A549 (cell line): ENCODE data around the gene CCDC78. TPM values are rescaled to one million over a fixed set of nuclear protein-coding genes. Genes with fewer than 3 reads are reported as not detected.
A peak's percentile ranks its signal among the peaks of the same experiment; 100 is the strongest.

Source experiments
- ATAC-seq, 2 experiments: fragments of 200-7000 bp in 1 of 2; fragments of >200 bp in 1 of 2; cut with Nextera tagmentation in 1 of 2; cut with Tn5 transposase in 1 of 2; 3 replicates each; pipeline versions ENCODE4 v1.8.0 to v1.9.1; 2018 to 2020; ENCODE audit warnings: mild to moderate bottlenecking in 1 of 2, moderate library complexity in 1 of 2
- CTCF ChIA-PET: fragments of 300-600 bp; sonication (Branson Sonifier 250); formaldehyde crosslinking; extraction: SDS; loops from one replicate; lab custom pipeline; 2021; ENCODE audit warnings: antibody characterized with exemption, inconsistent platforms; lab: Yijun Ruan, JAX
- POLR2A ChIA-PET: fragments of 350-600 bp; formaldehyde crosslinking; extraction: SDS; loops from one replicate; lab custom pipeline; 2021; ENCODE audit warnings: antibody characterized with exemption, inconsistent platforms; lab: Yijun Ruan, JAX
- DNase-seq, 2 experiments: peaks; one replicate each; pipeline versions ENCODE4 v3.0.0 to v3.0.0-alpha.2; 2011 to 2016; ENCODE audit warnings: low read depth in 1 of 2, low spot score in 1 of 2
- FAIRE-seq: peaks from 2 replicates; lab custom pipeline; 2011; peaks lifted over from hg19 to GRCh38; lab: Jason Lieb, UNC
- H3K27ac ChIP-seq, 2 experiments: fragments of >200 bp; sonication (Bioruptor Twin); formaldehyde crosslinking; 3 replicates each; pipeline ENCODE4 v1.5.1; 2016 to 2017
- H3K4me1 ChIP-seq: fragments of >200 bp; sonication (Bioruptor Twin); formaldehyde crosslinking; 3 replicates; pipeline ENCODE4 v1.6.1; 2016
- H3K4me2 ChIP-seq: fragments of >200 bp; sonication (Bioruptor Twin); formaldehyde crosslinking; 3 replicates; pipeline ENCODE4 v1.6.1; 2016
- H3K4me3 ChIP-seq: fragments of >200 bp; sonication (Bioruptor Twin); formaldehyde crosslinking; 3 replicates; pipeline ENCODE4 v1.5.1; 2016
- H3K9me3 ChIP-seq: fragments of >200 bp; sonication (Bioruptor Twin); formaldehyde crosslinking; 3 replicates; pipeline ENCODE4 v1.6.1; 2016
- CBX2 ChIP-seq: fragments of 200-600 bp; sonication (generic); IDR thresholded peaks from 2 replicates; pipeline ENCODE4 v1.6.1; 2016; ENCODE audit warnings: low read depth, mild to moderate bottlenecking, borderline replicate concordance
- CEBPB ChIP-seq, 2 experiments: fragments of >200 bp in 1 of 2; sonication (Bioruptor Twin) in 1 of 2; formaldehyde crosslinking in 1 of 2; IDR thresholded peaks; 2 replicates each; pipeline ENCODE4 v1.6.1; 2012 to 2016
- CHD2 ChIP-seq: fragments of 150-350 bp; IDR thresholded peaks from 2 replicates; pipeline ENCODE4 v1.6.1; 2014; ENCODE audit warnings: low read length; ENCODE audit not compliant: partially characterized antibody
- E2F6 ChIP-seq: IDR thresholded peaks from 2 replicates; pipeline ENCODE4 v1.6.1; 2012; ENCODE audit warnings: low read depth, borderline replicate concordance
- FOSB ChIP-seq: fragments of 250-450 bp; sonication (Bioruptor Pico); IDR thresholded peaks from 2 replicates; pipeline ENCODE4 v1.5.0; 2020; ENCODE audit warnings: mild to moderate bottlenecking, moderate library complexity
- HES2 ChIP-seq: fragments of >200 bp; sonication (Bioruptor Twin); formaldehyde crosslinking; IDR thresholded peaks from 2 replicates; pipeline ENCODE4 v1.6.1; 2016
- HOXB5 ChIP-seq: fragments of 250-450 bp; sonication (Bioruptor Pico); IDR thresholded peaks from 2 replicates; pipeline ENCODE4 v1.5.0; 2020; ENCODE audit warnings: mild to moderate bottlenecking, moderate library complexity
- KDM1A ChIP-seq: fragments of 200-600 bp; sonication (generic); IDR thresholded peaks from 2 replicates; pipeline ENCODE4 v1.6.1; 2016; ENCODE audit warnings: low read depth, mild to moderate bottlenecking
- MAFK ChIP-seq: fragments of 450-650 bp; IDR thresholded peaks from 2 replicates; pipeline ENCODE4 v1.6.1; 2014; ENCODE audit not compliant: partially characterized antibody
- NR3C1 ChIP-seq: fragments of >200 bp; sonication (Bioruptor Twin); formaldehyde crosslinking; IDR thresholded peaks from 3 replicates; pipeline ENCODE4 v1.6.1; 2017
- PBX3 ChIP-seq: IDR thresholded peaks from 2 replicates; pipeline ENCODE4 v1.6.1; 2012
- POLR2AphosphoS2 ChIP-seq: conservative IDR thresholded peaks from 2 replicates; pipeline ENCODE4 v1.6.1; 2012; ENCODE audit warnings: low read length, improper control_type of control experiment, inconsistent platforms
- RARB ChIP-seq: fragments of 250-450 bp; sonication (Bioruptor Pico); IDR thresholded peaks from 2 replicates; pipeline ENCODE4 v1.8.0; 2021; ENCODE audit warnings: mild to moderate bottlenecking, moderate library complexity
- RCOR1 ChIP-seq: fragments of 150-350 bp; IDR thresholded peaks from 2 replicates; pipeline ENCODE4 v1.6.1; 2014; ENCODE audit warnings: antibody characterized with exemption, low read length, low read depth
- REST ChIP-seq: fragments of 200-600 bp; sonication (generic); IDR thresholded peaks from 2 replicates; pipeline ENCODE4 v1.6.1; 2016; ENCODE audit warnings: antibody characterized with exemption, mild to moderate bottlenecking, moderate library complexity
- ZC3H11A ChIP-seq: fragments of 450-650 bp; IDR thresholded peaks from 2 replicates; pipeline ENCODE4 v1.6.1; 2014; ENCODE audit warnings: antibody characterized with exemption, mild to moderate bottlenecking
- ZFP36 ChIP-seq: fragments of 450-650 bp; IDR thresholded peaks from 2 replicates; pipeline ENCODE4 v1.6.1; 2014; ENCODE audit warnings: borderline replicate concordance; ENCODE audit not compliant: partially characterized antibody
- WGBS: methylation state at CpG from one replicate; pipeline ENCODE4 v1.1.6; 2017; ENCODE audit errors: missing lambda C conversion rate; 5-methylcytosine and 5-hydroxymethylcytosine counted together
- polyA plus RNA-seq, 4 experiments: library from polyadenylated mRNA; depleted of rRNA in 3 of 4; stranded (reverse); fragments of >200 nt; fragmentation: RNase III in 1 of 4; extraction: RNeasy Plus Mini Kit Qiagen cat#74134 plus additional on column Dnase treatment in 1 of 4; gene quantifications; 2 replicates in 3 of 4; 3 replicates in 1 of 4; pipeline ENCODE4 v1.2.3, GENCODE V29; 2011 to 2017
- TF ChIP-seq, protein P1 (sequence below): IDR thresholded peaks from 2 replicates; pipeline ENCODE4 v1.6.1; 2012
- TF ChIP-seq, protein P2 (sequence below): fragments of >200 bp; sonication (Bioruptor Twin); formaldehyde crosslinking; IDR thresholded peaks from 3 replicates; pipeline ENCODE4 v1.5.1; 2016

The CCDC78 gene
- polyA plus RNA-seq, 2 of the 4 experiments (the other 2 are of a cell fraction), result 1.1 to 4.7 TPM

DNA sequence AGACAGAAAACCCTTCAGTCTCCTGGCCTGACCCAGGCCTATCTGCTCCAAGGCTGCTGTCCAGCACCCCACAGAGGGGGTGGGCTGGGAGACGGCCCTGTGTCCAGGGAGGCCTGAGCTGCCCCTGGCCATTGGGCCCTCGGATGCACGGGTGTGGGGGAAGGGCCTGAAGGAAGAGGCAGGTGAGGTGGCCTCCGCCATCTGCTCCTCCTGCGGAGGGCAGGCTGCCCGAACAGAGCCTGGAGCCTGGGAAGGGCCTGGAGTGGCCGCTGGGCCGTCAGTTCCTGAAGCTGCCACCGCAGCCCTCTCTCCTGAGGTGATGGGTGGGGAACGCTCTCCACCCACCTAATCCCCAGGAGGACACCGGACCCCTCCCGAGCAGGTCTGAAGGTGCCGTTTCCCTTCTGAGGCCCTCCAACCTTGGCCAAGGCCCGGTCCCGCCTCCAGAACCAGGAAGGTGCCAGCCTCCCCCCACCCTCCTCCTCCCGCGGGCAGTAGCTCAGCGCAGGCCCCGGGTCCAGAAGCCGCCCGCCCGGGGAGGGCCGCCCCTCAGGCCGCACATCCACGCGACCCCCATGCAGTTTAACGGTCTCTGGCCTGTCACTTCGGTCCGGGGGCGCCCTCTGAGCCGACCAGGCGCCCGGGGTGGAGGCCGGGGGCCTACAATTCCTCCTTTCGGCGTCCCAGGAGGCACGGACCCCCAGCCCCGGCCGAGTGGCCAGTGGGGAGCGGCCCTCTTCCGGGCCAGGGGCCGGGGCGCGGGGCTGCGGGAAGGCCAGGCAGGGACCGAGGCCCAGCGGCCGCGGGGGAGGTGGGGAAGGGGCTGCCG lies 21.5 kb downstream of the CCDC78 start:
- WGBS, result 74% methylated on average over 14 of the region's 50 CpGs
- peak overlapping the region; percentile 59 for H3K4me3 ChIP-seq
- H3K4me2 ChIP-seq, result peak overlapping the region; percentile 100
- POLR2A ChIA-PET, result no interaction called here
- FAIRE-seq (no peak), ATAC-seq (no peak), DNase-seq (no peak)
- peaks cover 34% of the 10 kb centered on the region for H3K4me1 ChIP-seq
- TF ChIP-seq HOXB5, result no peak
- TF ChIP-seq, protein P1, sequence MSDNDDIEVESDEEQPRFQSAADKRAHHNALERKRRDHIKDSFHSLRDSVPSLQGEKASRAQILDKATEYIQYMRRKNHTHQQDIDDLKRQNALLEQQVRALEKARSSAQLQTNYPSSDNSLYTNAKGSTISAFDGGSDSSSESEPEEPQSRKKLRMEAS, result no peak
- TF ChIP-seq REST, result peak; percentile 62; the same call in 1 of the 2 replicates
- TF ChIP-seq CHD2, result no peak
- CTCF ChIA-PET, result interaction anchor here (1.1 to 25.1 kb wide), 6 partner anchors 8 to 46 kb away, joined by 4 to 656 read pairs (median 10); partner anchors contain the start of genes ANTKMT, CCDC78, CIAO3 and HAGHL
- peak overlapping the region; percentile 73 to 75; a peak in 5 of 6 replicates for H3K27ac ChIP-seq
- no peaks in the 10 kb centered on the region for H3K9me3 ChIP-seq

DNA sequence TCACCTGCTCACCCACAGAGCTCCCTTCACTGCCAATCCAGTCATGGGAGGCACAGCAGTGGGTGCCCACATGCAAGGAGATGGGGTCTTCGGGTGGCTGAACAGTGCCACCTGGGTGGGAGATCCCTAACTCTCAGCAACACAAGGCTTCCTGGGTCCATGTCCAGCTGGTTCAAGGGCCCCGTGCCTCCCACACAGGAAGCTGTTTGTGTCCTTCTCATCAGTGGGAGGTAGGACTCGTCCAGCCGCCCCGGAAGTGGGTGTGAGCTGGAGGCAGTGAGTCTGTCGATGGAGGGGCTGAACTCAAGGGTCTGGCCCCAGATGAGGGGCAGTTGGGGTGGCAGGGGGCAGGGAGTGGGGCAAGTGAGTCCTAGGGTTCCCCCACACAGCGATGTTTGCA lies 22.2 kb downstream of the CCDC78 start:
- H3K9me3 ChIP-seq, result no peaks in the 10 kb centered on the region
- FAIRE-seq (no peak), DNase-seq (no peak), ATAC-seq (no peak)
- ChIA-PET POLR2A (no interaction called here), CTCF (interaction anchor here (1.1 to 25.1 kb wide), 7 partner anchors 8 to 82 kb away, joined by 3 to 656 read pairs (median 8); partner anchors contain the start of genes ANTKMT, CCDC78, CIAO3 and HAGHL)
- H3K4me3 ChIP-seq, result no peak overlapping the region
- WGBS, result 78% methylated on average over 5 of the region's 7 CpGs
- no peak overlapping the region for H3K27ac ChIP-seq
- H3K4me2 ChIP-seq, result no peak overlapping the region
- no peak for TF ChIP-seq ZC3H11A
- no peak for TF ChIP-seq E2F6
- no peak for TF ChIP-seq HES2
- TF ChIP-seq NR3C1, result no peak
- TF ChIP-seq ZFP36, result no peak
- TF ChIP-seq POLR2AphosphoS2, result no peak
- no peak for TF ChIP-seq KDM1A
- TF ChIP-seq HOXB5, result no peak
- TF ChIP-seq CBX2, result no peak
- TF ChIP-seq FOSB (CRISPR knock-in tag), result no peak
- TF ChIP-seq, protein P2, sequence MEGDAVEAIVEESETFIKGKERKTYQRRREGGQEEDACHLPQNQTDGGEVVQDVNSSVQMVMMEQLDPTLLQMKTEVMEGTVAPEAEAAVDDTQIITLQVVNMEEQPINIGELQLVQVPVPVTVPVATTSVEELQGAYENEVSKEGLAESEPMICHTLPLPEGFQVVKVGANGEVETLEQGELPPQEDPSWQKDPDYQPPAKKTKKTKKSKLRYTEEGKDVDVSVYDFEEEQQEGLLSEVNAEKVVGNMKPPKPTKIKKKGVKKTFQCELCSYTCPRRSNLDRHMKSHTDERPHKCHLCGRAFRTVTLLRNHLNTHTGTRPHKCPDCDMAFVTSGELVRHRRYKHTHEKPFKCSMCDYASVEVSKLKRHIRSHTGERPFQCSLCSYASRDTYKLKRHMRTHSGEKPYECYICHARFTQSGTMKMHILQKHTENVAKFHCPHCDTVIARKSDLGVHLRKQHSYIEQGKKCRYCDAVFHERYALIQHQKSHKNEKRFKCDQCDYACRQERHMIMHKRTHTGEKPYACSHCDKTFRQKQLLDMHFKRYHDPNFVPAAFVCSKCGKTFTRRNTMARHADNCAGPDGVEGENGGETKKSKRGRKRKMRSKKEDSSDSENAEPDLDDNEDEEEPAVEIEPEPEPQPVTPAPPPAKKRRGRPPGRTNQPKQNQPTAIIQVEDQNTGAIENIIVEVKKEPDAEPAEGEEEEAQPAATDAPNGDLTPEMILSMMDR, result no peak
- no peak for TF ChIP-seq MAFK
- no peak for TF ChIP-seq CEBPB (IDR thresholded peaks at IDR 0.05)
- no peak for TF ChIP-seq RARB (CRISPR knock-in tag)
- TF ChIP-seq RCOR1, result no peak
- no peak for TF ChIP-seq PBX3
- peaks cover 33% of the 10 kb centered on the region for H3K4me1 ChIP-seq
